SK-MEL-5 (cell line): Measurements from ENCODE around the gene PAM. TPM values are rescaled to one million over a fixed set of nuclear protein-coding genes. Genes with fewer than 3 reads are reported as not detected.

Source experiments
- DNase-seq: peaks from one replicate; pipeline ENCODE4 v3.0.0-alpha.2; 2016; ENCODE audit warnings: low read depth, low spot score
- in situ Hi-C: cut with HindIII; loops from 2 replicates; pipeline ENCODE4 v1.10.0; 2016; ENCODE audit warnings: low sequenced_read_pairs, high pct_unique_total_duplicates, low pct_unique_long_range_greater_than_20kb
- total RNA-seq: library from RNA; depleted of rRNA; stranded (reverse); fragments of >200 nt; shearing (Covaris generic); gene quantifications from 2 replicates; pipeline ENCODE4 v1.2.3, GENCODE V29; 2014

The PAM gene
- total RNA-seq, 1 experiment from 2014 or later = 472 TPM

- in situ Hi-C loops = no loop called here
- no peak for DNase-seq
These were observed 40.4 kb downstream of the PAM start for GRCh38 chr5:102795526-102795925.

GRCh38 chr5:102796009-102796408 lies 40.9 kb downstream of the PAM start:
- in situ Hi-C loops = no loop called here
- DNase-seq = no peak

GRCh38 chr5:102796498-102796897 lies 41.4 kb downstream of the PAM start:
- in situ Hi-C loops = no loop called here

DNA sequence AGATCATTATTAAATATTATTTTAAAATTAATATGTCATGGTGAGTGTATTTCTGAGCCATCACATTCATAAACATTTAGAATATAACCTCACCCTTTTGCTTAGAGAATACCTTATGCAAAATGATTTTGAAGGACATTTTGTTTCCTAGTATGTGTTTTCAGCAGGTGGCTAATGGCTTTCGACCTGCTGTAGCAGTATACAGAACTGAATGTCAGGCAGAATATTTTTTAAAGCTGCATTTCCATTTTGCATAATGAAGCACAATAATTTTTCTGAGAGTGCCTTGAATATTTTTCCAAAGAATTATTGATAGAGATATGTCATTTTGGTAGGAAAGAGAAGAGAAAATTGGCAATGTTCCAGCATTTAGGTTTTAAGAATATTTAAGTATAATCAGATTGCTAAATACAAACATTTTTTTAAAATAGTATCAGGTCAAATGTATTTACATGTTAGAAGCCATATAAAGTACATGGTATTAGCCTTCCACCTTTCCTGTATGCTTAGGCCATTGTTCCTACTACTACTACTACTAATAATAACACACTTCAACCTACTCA lies 42.3 kb downstream of the PAM start:
- in situ Hi-C loops = no loop called here
- DNase-seq = no peak

More at GRCh38 chr5:102796498-102796897, 41.4 kb downstream of the PAM start:
- DNase-seq = no peak

GRCh38 chr5:102798104-102798785 lies 43.1 kb downstream of the PAM start:
- no peak for DNase-seq
- in situ Hi-C loops = no loop called here

GRCh38 chr5:102799017-102799416 lies 43.9 kb downstream of the PAM start:
- in situ Hi-C loops = no loop called here
- no peak for DNase-seq

- in situ Hi-C loops = no loop called here
- DNase-seq = no peak
These were observed 45.3 kb downstream of the PAM start for GRCh38 chr5:102800427-102800826.

DNA sequence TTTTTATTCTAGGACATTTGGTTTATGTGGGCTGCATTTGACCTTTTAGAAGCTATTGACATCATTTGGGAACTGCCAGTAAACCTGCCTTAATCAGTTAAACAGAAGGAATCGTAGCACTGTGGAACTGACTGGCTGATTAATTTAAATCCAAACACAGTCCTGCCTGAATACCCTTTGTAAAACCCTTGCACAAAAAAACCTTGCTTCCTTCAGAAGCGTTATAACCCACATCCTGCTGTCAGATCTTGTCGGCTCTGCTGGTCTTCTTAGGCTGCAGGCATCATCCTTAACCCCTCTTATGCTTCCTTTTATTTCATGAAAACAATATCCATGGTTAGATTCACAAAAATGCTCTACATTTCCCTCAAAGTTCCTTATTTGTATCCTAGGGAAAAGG lies 46.3 kb downstream of the PAM start:
- in situ Hi-C loops = no loop called here
- no peak for DNase-seq

GRCh38 chr5:102802708-102803458 lies 47.8 kb downstream of the PAM start:
- in situ Hi-C loops = no loop called here
- no peak for DNase-seq

- in situ Hi-C loops = no loop called here
- no peak for DNase-seq
These were observed 52.9 kb downstream of the PAM start for GRCh38 chr5:102807878-102808502.

GRCh38 chr5:102809033-102809432 lies 53.9 kb downstream of the PAM start:
- in situ Hi-C loops = no loop called here
- no peak for DNase-seq

GRCh38 chr5:102811972-102812371 lies 56.9 kb downstream of the PAM start:
- DNase-seq = peak; percentile 14

DNA sequence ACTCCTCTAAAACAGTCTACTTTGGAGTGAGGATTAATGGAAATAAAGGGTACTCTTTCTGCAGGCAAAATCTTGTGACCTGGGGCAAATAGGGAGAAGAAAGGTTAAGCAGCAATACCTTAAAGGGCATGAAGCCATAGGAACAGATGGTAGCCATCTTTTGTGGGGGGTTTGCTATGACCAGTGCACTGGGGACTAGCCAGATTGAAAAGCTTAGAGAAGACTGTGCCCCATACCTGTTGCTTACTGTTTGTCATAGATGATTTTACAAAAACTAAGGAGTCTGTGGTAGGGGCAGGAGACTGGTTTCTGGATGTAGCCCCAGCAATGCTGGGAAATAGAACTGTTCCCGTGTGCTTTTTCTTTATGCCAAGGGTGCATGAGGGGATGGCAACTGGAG lies 58.6 kb downstream of the PAM start:
- in situ Hi-C loops = no loop called here
- DNase-seq = no peak

More at GRCh38 chr5:102811972-102812371, 56.9 kb downstream of the PAM start:
- in situ Hi-C loops = no loop called here

- no peak for DNase-seq
- in situ Hi-C loops = no loop called here
These were observed 60.0 kb downstream of the PAM start for GRCh38 chr5:102815084-102815483.

DNA sequence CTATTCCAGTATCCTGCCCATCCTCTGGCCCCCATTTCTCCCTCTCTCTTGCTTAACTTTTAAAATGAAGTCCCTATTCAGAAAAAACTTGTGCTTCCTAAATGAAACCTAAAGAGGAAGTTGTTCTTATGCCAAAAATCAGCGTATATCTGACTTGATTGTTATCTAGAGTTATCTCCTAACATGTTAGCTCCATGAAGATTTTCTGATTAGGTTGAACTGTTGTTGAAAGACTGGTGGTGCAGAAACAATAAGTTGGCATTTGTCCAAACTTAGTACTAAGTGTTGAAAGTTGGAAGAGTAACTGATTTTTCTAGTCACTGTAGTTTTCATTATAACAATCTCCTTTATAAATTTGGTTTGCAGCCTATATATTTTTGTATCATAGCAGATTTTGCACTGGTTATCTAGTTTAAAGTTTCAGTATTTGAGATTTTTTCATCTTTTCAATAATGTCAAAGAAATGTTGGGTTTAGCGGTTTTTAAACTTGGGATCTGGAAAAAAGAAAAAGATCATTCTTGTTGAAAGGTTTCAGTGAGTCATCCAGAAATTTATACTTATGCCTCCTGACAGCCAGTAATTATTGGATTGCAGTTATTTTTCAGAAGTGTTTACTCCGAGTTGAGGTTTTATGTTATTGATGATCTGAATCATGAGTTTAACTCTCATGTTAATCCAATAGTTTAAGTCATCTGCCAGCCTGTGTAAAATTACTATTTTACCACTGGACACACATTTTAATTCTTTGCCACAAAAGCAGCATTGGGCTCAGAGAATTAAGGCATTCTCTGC lies 60.6 kb downstream of the PAM start:
- DNase-seq = peak; percentile 13
- in situ Hi-C loops = no loop called here

DNA sequence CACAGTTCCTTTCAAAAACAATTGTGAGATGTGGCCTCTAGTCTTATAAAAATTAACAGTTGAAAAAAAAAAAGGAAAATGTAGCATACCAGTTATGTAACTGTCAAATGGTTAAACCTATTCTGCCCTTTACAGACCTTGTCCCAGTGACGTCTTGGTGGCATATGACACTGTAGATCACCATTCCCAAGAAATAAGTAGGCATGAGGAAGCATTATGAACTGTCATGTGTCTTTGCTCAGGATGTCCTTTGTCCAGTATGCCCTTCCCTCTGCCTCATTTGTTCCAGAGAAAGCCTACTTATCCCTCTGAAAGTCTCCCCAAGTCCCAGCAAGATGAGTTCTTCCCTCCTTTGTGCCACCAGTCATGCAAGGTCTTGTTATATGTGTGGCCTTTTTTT lies 63.2 kb downstream of the PAM start:
- peak; percentile 88 for DNase-seq
- in situ Hi-C loops = no loop called here

DNA sequence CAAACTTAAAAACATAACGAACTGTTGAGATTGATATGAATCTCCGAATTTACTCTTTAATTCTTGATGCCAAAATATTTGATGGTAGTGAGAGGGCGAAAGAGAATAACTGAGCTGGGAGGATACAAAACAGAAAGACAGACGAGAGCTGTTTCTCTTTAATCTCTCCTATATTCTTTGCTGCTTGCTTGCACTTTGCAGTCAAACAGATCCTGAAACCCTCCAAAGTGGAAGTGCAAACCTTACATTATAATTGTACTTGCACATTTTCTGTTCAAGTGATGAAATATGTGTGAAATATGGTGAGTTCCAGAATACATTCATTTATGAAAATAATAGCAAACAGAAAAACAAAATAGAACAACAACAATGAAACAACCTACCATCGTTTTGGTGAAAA lies 63.8 kb downstream of the PAM start:
- DNase-seq = no peak
- in situ Hi-C loops = no loop called here

GRCh38 chr5:102819634-102820033 lies 64.5 kb downstream of the PAM start:
- DNase-seq = peak; percentile 32
- in situ Hi-C loops = no loop called here
